ENCODE data around the gene KAZN.

KAZN gene

GRCh38 chr1:14598498-14599182 lies at the start of gene KAZN:
KAZN (plus strand) TSS chr1:14598685.
- no peaks in the 10 kb centered on the region for H3K9me3 ChIP-seq (ENCODE audit: control insufficient read depth, insufficient read depth, low read depth, low read length)
- peaks cover 6% of the 10 kb centered on the region; the same call in 1 of the 2 replicates for H3K4me1 ChIP-seq (ENCODE audit: control insufficient read depth, insufficient read depth, low read length)
- peak within 1 kb of the TSS; percentile 62 for H3K4me3 ChIP-seq (ENCODE audit: low read depth, low read length)
- CTCF ChIA-PET: interaction anchor here (0.5 to 1.1 kb wide), 3 partner anchors 501 to 632 kb away, joined by 3 to 4 read pairs (median 3); no protein-coding TSS in a partner anchor
- H3K27ac ChIP-seq (ENCODE audit: extremely low read depth, low read depth, low read length): peak within 1 kb of the TSS; percentile 37; the same call in 1 of the 2 replicates
- no peaks in the 10 kb centered on the region for H3K36me3 ChIP-seq (ENCODE audit: control insufficient read depth in 2 of 2, insufficient read depth in 1 of 2, low read length in 2 of 2)
- POLR2A ChIA-PET: interaction anchor here (0.7 to 1.4 kb wide), 2 partner anchors 9 to 35 kb away, joined by 3 to 4 read pairs; no protein-coding TSS in a partner anchor
- peak; percentile 47; the same call in 1 of the 2 replicates for TF ChIP-seq ZFHX2 (tag by site-specific recombination; conservative IDR thresholded peaks at IDR 0.05)
- peak; percentile 55; the same call in 1 of the 2 replicates for TF ChIP-seq SP7 (tag by site-specific recombination; IDR thresholded peaks at IDR 0.05)
- TF ChIP-seq KLF9 (tag by site-specific recombination; IDR thresholded peaks at IDR 0.05; ENCODE audit: low read depth): peak; percentile 49; the same call in 1 of the 2 replicates
- TF ChIP-seq ZNF692 (tag by site-specific recombination; IDR thresholded peaks at IDR 0.05): peak; percentile 66; the same call in 1 of the 2 replicates
- peak; percentile 77 for TF ChIP-seq ZBTB26 (tag by site-specific recombination; optimal IDR thresholded peaks at IDR 0.05)
- peak; percentile 92 for TF ChIP-seq KLF16 (tag by site-specific recombination; IDR thresholded peaks at IDR 0.05)
- peak; percentile 85; the same call in 1 of the 2 replicates for TF ChIP-seq GLIS2 (tag by site-specific recombination; IDR thresholded peaks at IDR 0.05)
- TF ChIP-seq ZIC2 (tag by site-specific recombination; IDR thresholded peaks at IDR 0.05): peak; percentile 76
- no peak for TF ChIP-seq ZNF571 (tag by site-specific recombination; IDR thresholded peaks at IDR 0.05)
- peak; percentile 84 for TF ChIP-seq SCRT2 (tag by site-specific recombination; IDR thresholded peaks at IDR 0.05)
- no peak for TF ChIP-seq ZXDB (tag by site-specific recombination; IDR thresholded peaks at IDR 0.05)
- 0 out of 2 replicates have a peak, but pooled peaks have one; percentile 18 for TF ChIP-seq ZNF513 (tag by site-specific recombination; IDR thresholded peaks at IDR 0.05)
- 0 out of 2 replicates have a peak, but pooled peaks have one; percentile 28 for TF ChIP-seq ZNF785 (tag by site-specific recombination; IDR thresholded peaks at IDR 0.05)
- TF ChIP-seq ZNF202 (tag by site-specific recombination; IDR thresholded peaks at IDR 0.05; ENCODE audit: borderline replicate concordance): no peak
- TF ChIP-seq EGR2 (tag by site-specific recombination; IDR thresholded peaks at IDR 0.05; ENCODE audit: low read depth): 0 out of 2 replicates have a peak, but pooled peaks have one; percentile 5
- 0 out of 2 replicates have a peak, but pooled peaks have one; percentile 37 for TF ChIP-seq ZEB2 (tag by site-specific recombination; IDR thresholded peaks at IDR 0.05)
- TF ChIP-seq ZFP69B (tag by site-specific recombination; IDR thresholded peaks at IDR 0.05): peak; percentile 10; the same call in 1 of the 2 replicates
- TF ChIP-seq ZNF76 (tag by site-specific recombination; IDR thresholded peaks at IDR 0.05; ENCODE audit: borderline replicate concordance, low read depth): peak; percentile 37; the same call in 1 of the 2 replicates
- TF ChIP-seq ZNF292 (tag by site-specific recombination; IDR thresholded peaks at IDR 0.05; ENCODE audit: borderline replicate concordance, low read depth): no peak
- peak; percentile 66; the same call in 1 of the 2 replicates for TF ChIP-seq KLF8 (tag by site-specific recombination; IDR thresholded peaks at IDR 0.05)
- TF ChIP-seq PRDM10 (tag by site-specific recombination; IDR thresholded peaks at IDR 0.05): peak; percentile 100
- TF ChIP-seq SP3 (tag by site-specific recombination; IDR thresholded peaks at IDR 0.05): peak; percentile 89
- TF ChIP-seq ZNF629 (tag by site-specific recombination; IDR thresholded peaks at IDR 0.05): 0 out of 2 replicates have a peak, but pooled peaks have one; percentile 14
- no peak for TF ChIP-seq ZNF560 (tag by site-specific recombination; IDR thresholded peaks at IDR 0.05; ENCODE audit: borderline replicate concordance)
- no peak for TF ChIP-seq YY1 (tag by site-specific recombination; IDR thresholded peaks at IDR 0.05)
- TF ChIP-seq ZNF341 (tag by site-specific recombination; IDR thresholded peaks at IDR 0.05; ENCODE audit: low read depth): peak; percentile 93
- peak; percentile 90; the same call in 1 of the 2 replicates for TF ChIP-seq PATZ1 (tag by site-specific recombination; IDR thresholded peaks at IDR 0.05)

Data from HEK293 (cell line).